DMS114 treated with DMSO at 0.1 percent for 48 hours (cell line): ENCODE data around the gene ARFGAP2.
"Not testable (repeated sequence)": the region's sequence is repeated elsewhere in the genome, so short reads cannot be mapped to it uniquely, and the experiment has no call there.

Experiments
- DNase-seq: peaks from one replicate; lab custom pipeline; 2025; ENCODE audit not compliant: unreplicated experiment; lab: John Stamatoyannopoulos, UW

ARFGAP2 gene

DNA sequence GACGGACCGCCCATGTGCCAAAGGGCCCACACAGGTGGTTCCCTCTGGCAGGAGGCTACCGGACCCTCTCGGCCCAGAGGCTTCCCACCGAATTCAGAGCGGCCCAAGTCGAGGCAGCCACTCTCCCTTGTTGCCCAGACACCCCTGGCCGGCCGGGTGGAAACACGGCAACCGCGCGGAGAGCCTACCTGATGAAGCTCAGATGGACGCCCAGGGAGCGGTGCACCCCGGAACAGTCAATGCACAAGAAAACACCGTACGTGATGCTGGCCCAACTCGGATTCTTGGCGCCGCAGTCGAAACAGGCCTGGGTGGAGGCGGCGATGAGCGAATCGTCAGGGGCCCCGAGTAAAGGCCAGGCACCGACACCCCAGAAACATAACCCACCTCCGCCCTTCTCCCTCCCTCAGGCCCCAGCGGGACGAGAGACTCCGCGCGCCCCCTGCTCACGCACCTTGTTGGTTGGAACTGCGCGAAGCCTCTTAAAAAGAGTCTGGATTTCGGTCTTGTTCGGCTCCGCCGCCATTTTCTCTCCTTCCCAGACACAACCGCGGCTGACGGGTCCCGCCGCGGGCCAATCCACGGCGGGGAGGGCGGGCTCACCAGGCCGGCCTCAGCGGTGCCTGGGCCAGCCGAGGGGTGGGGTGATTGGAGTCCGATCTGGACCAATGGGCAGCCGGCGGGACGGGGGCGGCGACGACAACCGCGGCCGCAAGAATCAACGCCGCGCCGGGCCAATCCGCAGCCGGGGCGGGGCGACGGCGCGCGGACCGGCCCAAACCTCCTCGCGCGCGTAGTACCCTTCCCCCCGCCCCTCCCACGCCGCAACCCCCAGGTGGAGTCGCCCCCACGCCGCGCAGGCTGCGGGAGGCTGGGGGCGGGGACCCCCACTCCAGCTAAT, at the start of gene ARFGAP2:
TSS of gene ARFGAP2 (minus strand) at position 552 of the 901 bp plus-strand sequence. CDS start at position 526, 26 bp downstream.
- DNase-seq, result peak; percentile 82

DNA sequence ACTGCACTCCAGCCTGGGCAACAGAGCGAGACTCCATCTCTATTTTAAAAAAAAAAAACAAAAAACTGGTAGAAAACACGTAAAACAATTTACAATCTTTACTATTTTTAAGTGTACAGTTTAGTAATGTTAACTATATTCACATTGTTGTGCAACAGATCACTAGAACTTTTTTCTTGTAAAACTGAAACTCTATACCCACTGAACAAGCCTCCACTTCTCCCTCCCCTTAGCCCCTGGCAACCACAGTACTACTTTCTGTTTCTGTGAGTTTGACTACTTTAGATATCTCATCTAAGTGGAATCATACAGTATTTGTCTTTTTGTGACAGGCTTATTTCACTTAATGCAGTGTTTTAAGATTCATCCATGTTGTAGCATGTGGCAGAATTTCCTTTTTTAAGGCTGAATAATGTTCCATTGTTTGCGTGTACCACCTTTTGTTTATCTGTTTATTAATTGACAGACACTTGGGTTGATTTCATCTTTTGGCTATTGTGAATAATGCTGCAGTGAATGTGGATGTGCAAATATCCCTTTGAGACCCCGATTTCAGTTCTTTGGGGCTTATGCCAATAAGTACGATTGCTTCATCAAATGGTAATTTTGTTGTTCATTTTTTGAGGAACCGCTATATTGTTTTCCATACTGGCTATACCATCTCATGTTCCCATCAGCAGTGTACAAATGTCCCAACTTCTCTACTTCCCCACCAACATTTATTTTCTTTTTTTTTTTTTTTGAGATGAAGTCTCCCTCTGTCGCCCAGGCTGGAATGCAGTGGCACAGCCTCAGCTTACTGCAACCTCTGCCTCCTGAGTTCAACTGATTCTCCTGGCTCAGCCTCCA, 49.1 kb upstream of the ARFGAP2 start:
- no peak for DNase-seq

DNA sequence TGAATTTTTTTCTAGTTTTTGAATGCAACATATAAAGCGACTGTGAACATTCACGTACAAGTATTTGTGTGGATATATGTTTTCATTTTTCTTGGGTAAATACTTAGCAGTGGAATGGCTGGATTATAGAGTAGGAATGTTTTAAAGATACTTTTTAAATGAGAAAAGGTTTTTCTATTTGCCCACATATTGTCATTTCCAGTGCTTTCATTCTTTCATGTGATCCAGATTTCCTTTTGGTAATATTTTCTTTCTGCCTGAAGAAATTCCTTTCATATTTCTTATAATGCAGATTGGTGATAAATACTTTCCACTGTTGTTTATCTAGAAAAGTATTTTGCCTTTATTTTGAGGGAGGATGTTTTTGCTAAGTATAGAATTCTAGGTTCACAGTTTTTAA, 46.0 kb upstream of the ARFGAP2 start:
- no peak for DNase-seq

DNA sequence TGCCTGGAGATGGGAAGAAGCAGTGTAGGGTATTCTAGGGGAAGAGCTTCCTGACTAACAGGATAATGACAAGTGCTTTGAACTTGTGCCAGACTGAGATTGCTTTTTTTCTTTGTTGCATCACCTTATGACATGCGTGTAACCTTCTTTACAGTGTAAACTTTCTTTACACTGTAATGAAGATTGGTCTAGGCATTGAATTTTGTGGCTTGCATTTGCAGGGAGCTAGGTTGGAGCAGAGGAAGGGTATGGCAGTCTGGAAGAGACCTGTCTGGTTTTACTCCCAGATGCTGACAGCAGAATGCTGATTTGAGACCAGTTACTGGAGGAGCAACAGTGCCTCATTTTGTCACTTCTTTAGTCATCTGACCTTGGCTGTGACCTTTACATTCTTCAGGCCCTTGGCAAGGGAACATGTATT, 43.7 kb upstream of the ARFGAP2 start:
- DNase-seq, result no peak

DNA sequence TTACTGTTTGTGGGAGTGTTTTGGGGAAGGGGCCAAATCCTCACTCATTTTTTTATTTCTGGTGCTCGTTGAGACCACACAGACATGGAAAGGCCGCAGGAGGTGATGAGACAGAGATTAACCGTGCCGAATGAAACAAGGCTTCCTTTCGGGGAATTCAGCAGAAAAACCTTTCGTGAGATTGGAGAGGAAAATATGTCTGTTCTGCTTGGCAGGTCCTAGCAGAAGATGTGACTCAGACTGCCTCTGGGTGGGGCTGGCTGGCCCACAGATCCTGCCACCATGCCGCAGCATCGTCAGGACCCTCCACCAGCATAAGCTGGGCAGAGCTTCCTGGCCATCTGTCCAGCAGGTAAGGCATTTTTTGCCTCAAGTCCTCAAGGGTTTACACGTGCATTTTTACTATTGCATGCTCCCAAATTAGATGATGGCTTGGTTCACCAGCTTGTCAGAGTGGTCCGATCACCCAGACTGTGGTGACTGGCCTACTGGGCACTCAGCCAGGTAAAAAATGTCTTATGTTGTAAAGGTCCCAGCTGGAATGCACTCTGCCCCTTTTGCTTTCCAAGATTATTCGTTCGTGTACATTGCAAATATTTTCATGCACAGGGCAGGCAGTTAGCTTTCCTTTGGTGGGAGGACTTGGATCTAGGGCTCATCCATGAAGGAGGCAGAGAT, 39.6 kb upstream of the ARFGAP2 start:
- no peak for DNase-seq

DNA sequence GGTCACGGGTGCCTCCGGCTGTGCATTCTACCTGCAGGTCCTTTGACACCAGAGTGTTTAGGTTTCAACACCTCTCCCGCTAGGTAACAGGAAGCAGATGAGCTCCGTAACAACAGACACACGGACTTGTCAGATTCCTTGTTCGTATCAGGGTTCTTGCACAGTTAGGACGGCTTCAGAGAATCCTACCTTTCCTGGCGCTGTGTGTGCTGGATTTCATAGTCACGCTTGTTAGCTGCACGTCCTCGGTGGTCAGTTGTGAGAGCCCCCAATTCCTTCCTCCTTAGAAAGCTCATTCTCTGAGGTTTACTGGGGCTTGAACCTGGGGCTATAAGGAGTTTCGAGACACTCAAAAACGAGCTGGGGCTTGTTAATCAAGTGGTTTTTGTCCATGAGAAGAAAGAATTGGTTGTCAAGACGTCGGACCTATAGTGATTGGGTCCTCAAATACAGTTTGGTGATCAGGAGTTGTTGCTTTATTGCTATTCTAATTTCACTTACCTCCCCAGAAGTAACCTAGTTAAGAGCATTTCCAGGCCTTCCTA, 38.8 kb upstream of the ARFGAP2 start:
- DNase-seq, result no peak

DNA sequence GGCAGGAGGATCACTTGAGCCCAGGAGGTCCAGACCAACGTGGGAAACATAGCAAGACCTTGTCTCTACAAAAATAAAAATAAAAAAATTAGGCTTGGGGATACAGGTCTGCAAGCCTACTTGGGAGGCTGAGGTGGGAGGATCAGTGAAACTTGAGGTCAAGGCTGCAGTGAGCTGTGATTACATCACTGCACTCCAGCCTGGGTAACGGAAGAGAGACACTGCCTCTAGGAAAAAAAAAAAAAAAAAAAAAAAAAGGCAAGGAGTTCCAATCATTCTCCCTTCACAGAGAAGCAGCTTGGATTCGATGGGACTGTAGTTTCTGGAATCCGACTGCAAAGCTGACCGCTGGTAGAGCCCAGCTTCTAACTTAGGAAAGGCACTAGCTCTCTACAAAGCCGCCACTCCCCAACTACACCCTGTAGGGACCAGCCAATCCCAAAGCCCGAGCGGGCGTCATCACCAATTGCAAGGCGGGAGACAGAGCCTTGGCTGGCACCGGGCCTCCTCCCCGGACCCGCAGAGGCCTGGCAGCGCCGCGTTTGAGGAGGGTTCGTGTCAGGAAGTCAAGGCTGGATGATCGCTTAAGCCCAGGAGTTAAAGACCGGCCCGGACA, 37.4 kb upstream of the ARFGAP2 start:
- peak; percentile 77 for DNase-seq

DNA sequence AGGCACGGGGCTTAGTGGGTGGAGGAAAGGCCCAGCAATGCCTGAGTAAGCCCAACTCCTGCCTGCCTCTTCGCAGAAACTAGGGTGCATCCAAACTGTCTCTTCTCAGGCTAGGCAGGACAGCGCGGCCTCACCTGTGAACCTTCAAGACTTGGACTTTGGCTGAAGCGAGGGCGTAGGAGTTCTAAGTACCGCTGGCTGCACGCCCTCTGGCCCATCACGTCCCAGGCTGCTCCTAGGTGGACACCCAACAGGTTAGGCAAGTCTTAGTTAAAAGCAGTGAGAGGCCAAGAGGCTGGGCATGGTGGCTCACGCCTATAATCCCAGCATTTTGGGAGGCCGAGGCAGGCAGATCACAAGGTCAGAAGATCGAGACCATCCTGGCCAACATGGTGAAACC, 36.3 kb upstream of the ARFGAP2 start:
- no peak for DNase-seq

DNA sequence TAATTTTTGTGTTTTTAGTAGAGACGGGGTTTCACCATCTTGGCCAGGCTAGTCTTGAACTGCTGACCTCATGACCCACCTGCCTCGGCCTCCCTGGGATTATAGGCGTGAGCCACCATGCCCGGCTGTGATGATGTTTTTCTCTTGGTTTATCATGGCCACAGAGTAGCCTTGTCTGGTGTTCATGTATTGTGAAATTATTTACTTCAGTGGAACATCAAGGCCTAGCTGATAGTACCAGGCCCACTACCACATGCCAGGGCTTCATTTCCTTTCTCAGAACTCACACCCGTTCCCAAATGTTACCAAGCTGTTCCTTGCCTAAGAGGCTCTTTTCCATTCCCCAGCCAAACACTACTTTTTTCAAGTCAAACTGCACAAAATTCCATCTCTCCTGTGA, 31.9 kb upstream of the ARFGAP2 start:
- no peak for DNase-seq

DNA sequence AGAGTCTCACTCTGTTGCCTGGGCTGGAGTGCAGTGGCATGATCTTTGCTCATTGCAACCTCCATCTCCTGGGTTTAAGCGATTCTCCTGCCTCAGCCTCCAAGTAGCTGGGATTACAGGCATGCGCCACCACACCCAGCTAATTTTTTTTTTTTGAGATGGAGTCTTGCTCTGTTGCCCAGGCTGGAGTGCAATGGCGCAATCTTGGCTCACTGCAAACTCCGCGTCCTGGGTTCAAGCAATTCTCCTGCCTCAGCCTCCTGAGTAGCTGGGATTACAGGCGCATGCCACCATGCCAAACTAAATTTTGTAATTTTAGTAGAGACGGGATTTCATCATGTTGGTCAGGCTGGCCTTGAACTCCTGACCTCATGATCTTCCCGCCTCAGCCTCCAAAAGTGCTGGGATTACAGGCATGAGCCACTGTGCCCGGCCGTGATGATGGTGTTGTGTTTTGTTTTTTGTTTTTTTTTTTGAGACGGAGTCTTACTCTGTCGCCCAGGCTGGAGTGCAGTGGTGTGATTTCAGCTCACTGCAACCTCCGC, 31.4 kb upstream of the ARFGAP2 start:
- not testable (repeated sequence) for DNase-seq

DNA sequence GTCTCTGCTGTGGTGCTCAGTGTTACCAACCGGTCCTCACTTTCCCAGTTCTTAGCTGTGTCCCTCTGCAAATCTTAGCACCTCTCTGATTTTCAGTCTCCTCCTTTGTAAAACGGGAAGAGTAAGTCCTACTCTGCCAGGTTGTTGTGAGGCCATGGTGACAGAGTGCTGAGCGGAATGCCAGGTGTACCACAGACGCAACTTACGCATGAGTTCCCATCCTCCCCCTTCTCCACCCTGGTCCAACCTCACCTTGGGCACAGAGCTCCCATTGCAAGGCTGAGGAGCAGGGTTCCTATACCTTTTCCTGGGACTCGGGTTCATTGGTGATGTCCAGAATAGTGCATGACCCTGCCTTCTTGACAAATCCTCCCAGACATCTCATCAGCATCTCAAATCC, 30.8 kb upstream of the ARFGAP2 start:
- DNase-seq, result no peak

DNA sequence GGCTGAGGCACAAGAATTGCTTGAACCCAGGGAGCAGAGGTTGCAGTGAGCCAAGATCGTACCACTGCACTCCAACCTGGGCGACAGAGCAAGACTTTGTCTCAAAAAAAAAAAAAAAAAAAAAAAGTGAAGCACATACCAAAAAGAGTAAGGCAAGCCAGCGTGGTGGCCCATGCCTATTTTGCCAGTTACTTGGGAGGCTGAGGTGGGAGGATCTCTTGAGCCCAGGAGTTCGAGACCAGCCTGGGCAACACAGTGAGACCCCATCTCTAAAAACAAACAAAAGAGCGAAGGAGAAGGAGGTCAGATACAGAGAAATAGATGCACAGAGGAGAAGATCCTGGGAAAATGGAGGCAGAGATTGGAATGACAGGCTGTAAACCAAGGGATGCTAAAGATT, 29.9 kb upstream of the ARFGAP2 start:
- DNase-seq, result not testable (repeated sequence)

DNA sequence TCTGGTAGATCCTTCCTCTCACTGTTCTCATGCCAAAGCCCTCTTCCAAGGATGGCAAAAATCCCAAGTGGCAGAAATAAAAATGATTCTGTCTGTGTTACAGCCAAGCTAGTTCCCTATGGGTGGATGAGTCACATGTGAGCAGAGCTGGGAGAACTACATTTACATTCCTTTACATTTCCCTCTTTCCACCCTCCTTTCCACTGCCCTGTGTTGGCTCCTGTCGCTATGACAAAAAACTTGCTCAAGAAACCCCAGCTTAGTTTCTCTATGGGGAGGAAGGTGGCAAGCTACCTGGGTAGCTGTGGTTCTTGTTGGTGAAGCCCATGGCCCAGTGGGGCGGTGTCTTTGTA, 27.9 kb upstream of the ARFGAP2 start:
- DNase-seq, result no peak

DNA sequence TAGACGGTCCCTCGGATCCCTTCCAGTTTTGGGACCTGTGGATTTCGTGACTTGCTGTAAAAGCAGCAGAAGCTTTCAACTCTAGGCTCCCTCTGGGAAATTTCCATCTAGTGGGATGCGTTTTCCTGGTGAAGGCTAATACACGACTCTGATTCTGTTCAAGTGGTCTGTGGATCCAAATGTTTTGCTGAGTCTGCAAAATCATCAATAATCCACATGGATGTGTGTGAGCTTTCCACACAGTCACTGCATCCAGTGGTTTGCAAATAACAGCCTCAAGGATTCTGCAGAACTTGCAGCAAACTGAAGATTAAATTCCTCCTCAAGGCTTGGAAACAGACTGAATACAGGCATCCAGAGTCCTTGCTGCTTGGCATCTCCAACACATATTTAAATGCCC, 25.9 kb upstream of the ARFGAP2 start:
- no peak for DNase-seq

DNA sequence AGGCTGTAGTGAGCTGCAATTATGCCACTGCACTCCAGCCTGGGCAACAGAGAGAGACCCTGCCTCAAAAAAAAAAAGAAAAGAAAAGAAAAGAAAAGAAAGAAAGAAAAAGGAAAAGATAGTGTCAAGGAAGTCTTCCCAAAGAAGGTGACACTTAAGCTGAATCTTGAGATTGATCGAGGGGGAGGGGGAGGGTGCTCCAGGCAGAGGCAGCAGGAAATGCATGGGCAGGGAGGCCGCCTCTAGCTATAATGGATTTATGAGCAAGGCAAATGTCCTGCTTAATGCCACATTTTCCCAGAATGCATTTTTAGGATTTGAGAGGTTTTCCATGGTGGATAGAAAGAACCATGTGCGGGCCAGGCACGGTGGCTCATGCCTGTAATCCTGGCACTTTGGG, 24.3 kb upstream of the ARFGAP2 start:
- DNase-seq, result no peak

DNA sequence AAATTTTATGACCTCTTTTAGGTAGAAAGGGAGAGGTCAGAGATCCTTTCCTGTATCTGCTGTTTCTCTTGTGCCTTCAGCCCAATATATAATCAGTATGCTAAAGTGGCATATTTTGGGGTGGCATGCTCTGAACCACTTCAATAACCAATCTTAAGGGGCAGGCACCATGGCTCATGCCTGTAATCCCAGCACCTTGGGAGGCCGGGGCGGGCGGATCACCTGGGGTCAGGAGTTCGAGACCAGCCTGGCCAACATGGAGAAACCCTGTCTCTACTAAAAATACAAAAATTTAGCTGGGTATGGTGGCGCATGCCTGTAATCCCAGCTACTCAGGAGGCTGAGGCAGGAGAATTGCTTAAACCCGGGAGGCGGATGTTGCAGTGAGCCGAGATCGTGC, 21.5 kb upstream of the ARFGAP2 start:
- DNase-seq, result not testable (repeated sequence)

DNA sequence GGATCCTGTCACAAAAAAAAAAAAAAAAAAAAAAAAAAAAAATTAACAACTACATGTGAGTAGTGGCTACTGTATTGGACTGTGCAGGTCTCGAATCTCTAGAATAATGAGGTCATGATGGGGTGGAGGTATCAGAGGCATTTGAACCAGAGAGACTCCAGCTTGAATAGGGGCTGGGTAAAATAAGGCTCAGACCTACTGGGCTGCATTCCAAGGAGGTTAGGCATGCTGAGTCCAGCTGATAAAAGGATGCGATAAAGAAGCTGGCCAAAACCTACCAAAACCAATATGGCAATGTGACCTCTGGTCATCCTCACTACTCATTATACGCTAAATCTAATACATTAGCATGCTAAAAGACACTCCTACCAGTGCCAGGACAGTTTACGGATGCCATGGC, 15.4 kb upstream of the ARFGAP2 start:
- no peak for DNase-seq

DNA sequence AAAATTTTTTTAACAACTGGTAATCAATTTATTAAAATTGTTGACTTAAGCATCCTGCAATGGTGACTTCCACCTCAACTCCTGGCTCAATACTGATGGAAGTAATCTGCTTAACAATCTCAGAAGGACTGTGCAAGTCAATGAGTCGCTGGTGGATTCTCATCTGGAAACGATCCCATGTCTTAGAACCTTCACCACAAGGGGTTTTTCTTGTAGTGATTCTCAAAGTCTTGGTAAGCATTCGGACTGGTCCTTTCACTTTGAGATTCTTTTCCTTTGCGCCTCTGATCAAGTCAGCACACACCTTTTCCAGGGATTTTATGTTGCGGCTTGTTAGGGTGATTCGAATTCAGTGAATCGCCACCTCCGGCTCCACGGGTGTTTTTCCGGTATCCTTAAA, 14.5 kb upstream of the ARFGAP2 start:
- not testable (repeated sequence) for DNase-seq

DNA sequence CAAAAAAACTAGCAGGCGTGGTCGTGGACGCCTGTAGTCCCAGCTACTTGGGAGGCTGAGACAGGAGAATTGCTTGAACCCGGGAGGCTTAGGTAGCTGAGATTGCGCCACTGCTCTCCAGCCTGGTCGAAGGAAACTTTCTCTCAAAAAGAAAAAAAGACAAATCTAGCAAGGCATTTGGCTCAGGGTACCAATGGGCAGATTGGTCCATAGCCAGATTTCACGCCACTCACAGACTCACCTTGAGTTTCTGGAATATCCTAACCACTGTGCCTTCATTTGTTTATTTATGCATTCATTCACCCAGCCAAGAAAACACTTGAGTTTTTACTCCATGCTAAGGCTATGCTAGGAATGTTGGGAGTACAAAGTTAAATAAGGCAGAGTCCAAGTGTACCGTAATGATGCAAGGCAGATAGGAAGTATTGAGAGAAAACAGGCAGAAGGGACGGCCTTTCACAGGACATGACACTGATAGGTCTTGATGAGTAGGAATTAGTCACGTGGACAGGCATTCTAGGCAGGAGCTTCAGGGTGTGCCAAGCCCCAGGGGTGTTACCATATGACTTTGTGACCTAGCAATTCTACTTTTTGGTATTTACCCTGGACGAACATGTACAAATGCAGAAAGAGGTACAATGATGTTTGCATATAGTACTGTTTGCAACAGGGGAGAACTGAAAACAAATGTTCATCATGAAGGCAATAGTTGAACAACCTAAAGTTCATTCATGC, 12.6 kb upstream of the ARFGAP2 start:
- no peak for DNase-seq

DNA sequence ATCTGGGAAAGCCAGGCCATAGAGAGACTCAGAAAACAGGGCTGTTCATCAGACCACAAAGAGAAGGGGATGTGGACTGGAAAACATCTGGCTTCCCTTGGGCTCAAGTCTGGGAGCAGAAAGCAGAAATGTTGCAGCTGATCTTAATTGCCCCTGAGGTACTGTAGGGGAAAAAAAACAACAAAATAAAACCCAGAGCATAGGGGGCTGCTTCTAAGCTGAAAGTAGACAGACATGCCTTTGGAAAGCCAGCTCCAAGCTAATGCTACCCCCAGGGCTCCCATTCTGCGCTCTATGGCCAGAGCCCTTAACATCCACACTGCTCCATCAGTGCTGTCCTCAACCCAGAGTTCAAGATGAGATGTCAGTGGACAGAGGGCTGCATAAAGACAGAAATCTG, 11.6 kb upstream of the ARFGAP2 start:
- no peak for DNase-seq
